ENCODE data around the gene ZNF280B. TPM values are rescaled to one million over a fixed set of nuclear protein-coding genes. Genes with fewer than 3 reads are reported as not detected.

Gene ZNF280B
- total RNA-seq, 1 donor from 2014 or later: 3.1 TPM

Other genes starting within 250 kb of the ZNF280B start
- gene ZNF280A, start 11.5 kb upstream of the ZNF280B start, total RNA-seq: not detected in 2 replicates
- gene PRAME, start 50.5 kb upstream of the ZNF280B start, total RNA-seq: not detected in 2 replicates
- gene GGTLC2, start 135.9 kb upstream of the ZNF280B start, total RNA-seq: not detected in 2 replicates

Data from T-helper 2 cell treated with Interferon-gamma antibody and Interleukin-4, amounts not matched to agents 100 ng/mL and 5 ng/mL, for 36 hours (primary cell).